OCI-LY7 (cell line): ENCODE data around the gene GJB4. TPM values are rescaled to one million over a fixed set of nuclear protein-coding genes. Genes with fewer than 3 reads are reported as not detected.
"Not testable (repeated sequence)": the region's sequence is repeated elsewhere in the genome, so short reads cannot be mapped to it uniquely, and the experiment has no call there.

Experiments
- BruUV-seq: library from RNA; stranded (reverse); fragments of 400-500 nt; replicated peaks from 2 replicates; lab custom pipeline; 2021; lab: Mats Ljungman, UMichigan
- CTCF ChIA-PET: fragments of 300-600 bp; sonication (Branson Sonifier 250); formaldehyde crosslinking; loops from one replicate; lab custom pipeline; 2022; ENCODE audit warnings: antibody characterized with exemption; ENCODE audit not compliant: unreplicated experiment; lab: Charles Lee
- POLR2A ChIA-PET: fragments of 300-600 bp; sonication (Branson Sonifier 250); formaldehyde crosslinking; loops from one replicate; lab custom pipeline; 2022; ENCODE audit warnings: antibody characterized with exemption; lab: Charles Lee
- DNase-seq: peaks from one replicate; pipeline ENCODE4 v3.0.0-alpha.2; 2015; ENCODE audit warnings: low spot score
- H2AFZ ChIP-seq: fragments of 200-600 bp; sonication (generic), shearing (Covaris generic); 2 replicates; pipeline ENCODE4 v1.6.1; 2014; ENCODE audit warnings: mild to moderate bottlenecking, antibody characterized with exemption, low read length, moderate library complexity
- H3K27ac ChIP-seq: fragments of 200-600 bp; sonication (generic); 2 replicates; pipeline ENCODE4 v1.5.1; 2014; ENCODE audit warnings: mixed run types, low read depth, mild to moderate bottlenecking, moderate library complexity, low read length, inconsistent platforms; ENCODE audit not compliant: poor library complexity, severe bottlenecking
- H3K36me3 ChIP-seq: fragments of 200-600 bp; sonication (generic); 2 replicates; pipeline ENCODE4 v1.6.1; 2014; ENCODE audit warnings: mild to moderate bottlenecking, antibody characterized with exemption, low read length, moderate library complexity, mixed read lengths; ENCODE audit not compliant: insufficient read depth
- H3K4me1 ChIP-seq: fragments of 200-600 bp; sonication (generic); 2 replicates; pipeline ENCODE4 v1.5.1; 2014; ENCODE audit warnings: mild to moderate bottlenecking, low read length; ENCODE audit not compliant: insufficient read depth, poor library complexity, severe bottlenecking
- H3K4me2 ChIP-seq: fragments of 200-600 bp; sonication (generic); 2 replicates; pipeline ENCODE4 v1.6.1; 2014; ENCODE audit warnings: mild to moderate bottlenecking, low read length
- H3K4me3 ChIP-seq: fragments of 200-600 bp; sonication (generic); 2 replicates; pipeline ENCODE4 v1.5.1; 2014; ENCODE audit warnings: mild to moderate bottlenecking, low read depth, low read length; ENCODE audit not compliant: poor library complexity, severe bottlenecking
- H3K79me2 ChIP-seq: fragments of 200-600 bp; sonication (generic); 2 replicates; pipeline ENCODE4 v1.6.1; 2016; ENCODE audit warnings: low read depth, mild to moderate bottlenecking, low read length, moderate library complexity, mixed read lengths; ENCODE audit not compliant: insufficient read depth
- H3K9me2 ChIP-seq: fragments of 200-600 bp; sonication (generic); 2 replicates; pipeline ENCODE4 v1.6.1; 2016; ENCODE audit warnings: mild to moderate bottlenecking, low read length, mixed read lengths; ENCODE audit not compliant: insufficient read depth
- H3K9me3 ChIP-seq: fragments of 200-600 bp; sonication (generic); 2 replicates; pipeline ENCODE4 v1.6.1; 2014; ENCODE audit warnings: mild to moderate bottlenecking, mixed run types, low read length, mixed read lengths
- H4K20me1 ChIP-seq: fragments of 200-600 bp; sonication (generic); 2 replicates; pipeline ENCODE4 v1.6.1; 2014; ENCODE audit warnings: mild to moderate bottlenecking, antibody characterized with exemption, low read length, moderate library complexity, mixed read lengths; ENCODE audit not compliant: insufficient read depth
- CTCF ChIP-seq: fragments of 200-600 bp; sonication (generic); conservative IDR thresholded peaks from 2 replicates; pipeline ENCODE4 v1.5.1; 2014; ENCODE audit warnings: mild to moderate bottlenecking, antibody characterized with exemption, low read length, moderate library complexity, mixed read lengths
- intact Hi-C: fragments of 100-400 bp; cut with micrococcal nuclease; formaldehyde crosslinking; loops from one replicate; pipeline ENCODE4 v1.10.0; 2022; ENCODE audit not compliant: unreplicated experiment
- total RNA-seq, 2 experiments: library from RNA; depleted of rRNA in 1 of 2; stranded (reverse); fragments of >200 nt in 1 of 2; shearing (Covaris generic) in 1 of 2; gene quantifications; 2 replicates each; pipeline ENCODE4 v1.2.3, GENCODE V29; 2014 to 2022

GJB4 gene
- total RNA-seq, 2 experiments from 2014 or later = not detected

GRCh38 chr1:34808051-34808810, 48.7 kb downstream of the GJB4 start:
- POLR2A ChIA-PET = interaction anchor here (0.6 kb wide), 1 partner anchor 16 kb away, joined by 3 read pairs; no protein-coding TSS in a partner anchor
- no peak for DNase-seq
- no TSS peak for BruUV-seq
- no peak overlapping the region for H3K27ac ChIP-seq
- CTCF ChIA-PET = no interaction called here
- no peaks in the 10 kb centered on the region for H3K79me2 ChIP-seq
- no peaks in the 10 kb centered on the region for H4K20me1 ChIP-seq
- H2AFZ ChIP-seq = no peak overlapping the region
- no peaks in the 10 kb centered on the region for H3K9me2 ChIP-seq
- no peaks in the 10 kb centered on the region for H3K9me3 ChIP-seq
- no peak overlapping the region for H3K4me2 ChIP-seq
- no peaks in the 10 kb centered on the region for H3K4me1 ChIP-seq
- no peak for TF ChIP-seq CTCF
- H3K36me3 ChIP-seq = no peaks in the 10 kb centered on the region
- intact Hi-C loops = no loop called here
- no peak overlapping the region for H3K4me3 ChIP-seq

- H3K4me1 ChIP-seq, H4K20me1 ChIP-seq, H3K79me2 ChIP-seq, H3K4me3 ChIP-seq, H3K27ac ChIP-seq, H3K9me3 ChIP-seq, H2AFZ ChIP-seq, H3K36me3 ChIP-seq, POLR2A ChIA-PET, DNase-seq, H3K9me2 ChIP-seq, CTCF ChIA-PET, BruUV-seq, H3K4me2 ChIP-seq, intact Hi-C loops: not testable (repeated sequence)
These were observed 51.2 kb downstream of the GJB4 start for GRCh38 chr1:34810781-34811180.

Other genes with a start within 250 kb of the GJB4 start
- gene GJB5, start 4.7 kb upstream of the GJB4 start, total RNA-seq (2014; rRNA removed; shearing (Covaris generic)) = not detected in 2 replicates
- not detected in 2 replicates for gene GJB5, start 4.7 kb upstream of the GJB4 start, total RNA-seq (2022)
- not detected in 2 replicates for gene GJB3, start 21.5 kb downstream of the GJB4 start, total RNA-seq (2014; rRNA removed; shearing (Covaris generic))
- not detected in 2 replicates for gene GJB3, start 21.5 kb downstream of the GJB4 start, total RNA-seq (2022)
- gene GJA4, start 33.3 kb downstream of the GJB4 start, total RNA-seq (2014; rRNA removed; shearing (Covaris generic)) = not detected in 2 replicates
- not detected in 2 replicates for gene GJA4, start 33.3 kb downstream of the GJB4 start, total RNA-seq (2022)
- gene SMIM12, start 100.0 kb downstream of the GJB4 start, total RNA-seq (2014; rRNA removed; shearing (Covaris generic)) = 36.3 and 44.3 TPM in 2 replicates
- gene SMIM12, start 100.0 kb downstream of the GJB4 start, total RNA-seq (2022) = 39.2 and 41.2 TPM in 2 replicates
- gene DLGAP3, start 169.9 kb downstream of the GJB4 start, total RNA-seq (2014; rRNA removed; shearing (Covaris generic)) = 0.47 and 0.64 TPM in 2 replicates
- 0.42 and 0.44 TPM in 2 replicates for gene DLGAP3, start 169.9 kb downstream of the GJB4 start, total RNA-seq (2022)
- gene TMEM35B, start 225.6 kb downstream of the GJB4 start, total RNA-seq (2014; rRNA removed; shearing (Covaris generic)) = 15.5 and 16.5 TPM in 2 replicates
- gene TMEM35B, start 225.6 kb downstream of the GJB4 start, total RNA-seq (2022) = 19.4 and 19.8 TPM in 2 replicates